Lung (tissue), 12 donors: ENCODE results near the gene GABRB1. TPM values are rescaled to one million over a fixed set of nuclear protein-coding genes. Genes with fewer than 3 reads are reported as not detected.

Source experiments
- ATAC-seq: fragments of 200-7000 bp; cut with Tn5 transposase; one replicate; pipeline ENCODE4 v1.9.1; 2020; ENCODE audit warnings: moderate number of reproducible peaks; ENCODE audit not compliant: insufficient read depth, low FRiP score
- DNase-seq, 3 donors: peaks; one replicate each; pipeline ENCODE4 v3.0.0-alpha.2; 2013 to 2017
- H3K27ac ChIP-seq, 2 donors: one replicate each; pipeline ENCODE4 v1.5.1; 2013; ENCODE audit warnings: mild to moderate bottlenecking in 2 of 2, moderate library complexity in 2 of 2, control low read depth in 1 of 2, inconsistent platforms in 1 of 2, low read depth in 1 of 2, low read length in 1 of 2
- H3K27me3 ChIP-seq, 3 donors: one replicate each; pipeline ENCODE4 v1.5.1; 2013; ENCODE audit warnings: low read length in 2 of 3; ENCODE audit not compliant: control insufficient read depth in 3 of 3, insufficient read depth in 3 of 3
- H3K36me3 ChIP-seq, 4 donors: one replicate each; pipeline ENCODE4 v1.5.1; 2013; ENCODE audit warnings: low read length in 4 of 4, mild to moderate bottlenecking in 1 of 4, moderate library complexity in 1 of 4; ENCODE audit not compliant: control insufficient read depth in 4 of 4, insufficient read depth in 4 of 4
- H3K4me1 ChIP-seq, 5 donors: one replicate each; pipeline ENCODE4 v1.5.1; 2013; ENCODE audit warnings: low read length in 5 of 5, mild to moderate bottlenecking in 2 of 5, moderate library complexity in 1 of 5; ENCODE audit not compliant: control insufficient read depth in 5 of 5, insufficient read depth in 5 of 5
- H3K4me3 ChIP-seq: one replicate; pipeline ENCODE4 v1.5.1; 2013; ENCODE audit warnings: mild to moderate bottlenecking, control low read depth, moderate library complexity
- H3K9ac ChIP-seq, 2 donors: one replicate each; pipeline ENCODE4 v1.5.1; 2013; ENCODE audit warnings: low read length in 2 of 2, control low read depth in 1 of 2; ENCODE audit not compliant: insufficient read depth in 1 of 2
- H3K9me3 ChIP-seq, 4 donors: one replicate each; pipeline ENCODE4 v1.5.1; 2013; ENCODE audit warnings: low read length in 3 of 4, mild to moderate bottlenecking in 1 of 4, moderate library complexity in 1 of 4; ENCODE audit not compliant: control insufficient read depth in 4 of 4, insufficient read depth in 3 of 4
- WGBS, 2 donors: extraction: QIAGEN DNeasy Blood & Tissue Kit; methylation state at CpG; one replicate each; pipeline ENCODE4 v1.1.7; 2013; 5-methylcytosine and 5-hydroxymethylcytosine counted together
- polyA plus RNA-seq, 2 donors: library from polyadenylated mRNA; stranded (reverse); fragments of 200-250 nt; gene quantifications; one replicate each; pipeline ENCODE4 v1.2.1, GENCODE V29; 2013
- total RNA-seq, 2 donors: library from RNA; depleted of rRNA in 1 of 2; stranded (reverse); fragments of >200 nt in 1 of 2; gene quantifications; one replicate each; pipeline ENCODE4 v1.2.1, GENCODE V29; 2014 to 2021
- TF ChIP-seq, protein P1 (sequence below): IDR thresholded peaks from 2 replicates; pipeline ENCODE4 v1.5.1; 2012; ENCODE audit warnings: mild to moderate bottlenecking; ENCODE audit errors: control extremely low read depth, extremely low read depth
- donor health status: control.
- donor health status: control.
- donor health status: Bipolar disorder and iron deficiency.
- donor health status: healthy.
- donor health status: DM: yes; HTN: yes; CAD: no.

GABRB1 gene
- total and polyA plus RNA-seq, 4 donors = 0.34 TPM; not detected in 3

GRCh38 chr4:47061435-47061834 is 30.1 kb downstream of the GABRB1 start:
- no peak overlapping the region for H3K9ac ChIP-seq
- H3K36me3 ChIP-seq = no peaks in the 10 kb centered on the region
- no peaks in the 10 kb centered on the region for H3K9me3 ChIP-seq
- no peak for ATAC-seq
- no peak for DNase-seq
- WGBS, 2 donors = 75 to 78% methylated on average over 3 of the region's 3 CpGs
- H3K27ac ChIP-seq = no peak overlapping the region
- H3K4me3 ChIP-seq = no peak overlapping the region
- TF ChIP-seq, protein P1, sequence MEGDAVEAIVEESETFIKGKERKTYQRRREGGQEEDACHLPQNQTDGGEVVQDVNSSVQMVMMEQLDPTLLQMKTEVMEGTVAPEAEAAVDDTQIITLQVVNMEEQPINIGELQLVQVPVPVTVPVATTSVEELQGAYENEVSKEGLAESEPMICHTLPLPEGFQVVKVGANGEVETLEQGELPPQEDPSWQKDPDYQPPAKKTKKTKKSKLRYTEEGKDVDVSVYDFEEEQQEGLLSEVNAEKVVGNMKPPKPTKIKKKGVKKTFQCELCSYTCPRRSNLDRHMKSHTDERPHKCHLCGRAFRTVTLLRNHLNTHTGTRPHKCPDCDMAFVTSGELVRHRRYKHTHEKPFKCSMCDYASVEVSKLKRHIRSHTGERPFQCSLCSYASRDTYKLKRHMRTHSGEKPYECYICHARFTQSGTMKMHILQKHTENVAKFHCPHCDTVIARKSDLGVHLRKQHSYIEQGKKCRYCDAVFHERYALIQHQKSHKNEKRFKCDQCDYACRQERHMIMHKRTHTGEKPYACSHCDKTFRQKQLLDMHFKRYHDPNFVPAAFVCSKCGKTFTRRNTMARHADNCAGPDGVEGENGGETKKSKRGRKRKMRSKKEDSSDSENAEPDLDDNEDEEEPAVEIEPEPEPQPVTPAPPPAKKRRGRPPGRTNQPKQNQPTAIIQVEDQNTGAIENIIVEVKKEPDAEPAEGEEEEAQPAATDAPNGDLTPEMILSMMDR = no peak
- no peaks in the 10 kb centered on the region for H3K27me3 ChIP-seq
- peaks cover 0 to 12% (median 3%) of the 10 kb centered on the region in 5 donors for H3K4me1 ChIP-seq

DNA sequence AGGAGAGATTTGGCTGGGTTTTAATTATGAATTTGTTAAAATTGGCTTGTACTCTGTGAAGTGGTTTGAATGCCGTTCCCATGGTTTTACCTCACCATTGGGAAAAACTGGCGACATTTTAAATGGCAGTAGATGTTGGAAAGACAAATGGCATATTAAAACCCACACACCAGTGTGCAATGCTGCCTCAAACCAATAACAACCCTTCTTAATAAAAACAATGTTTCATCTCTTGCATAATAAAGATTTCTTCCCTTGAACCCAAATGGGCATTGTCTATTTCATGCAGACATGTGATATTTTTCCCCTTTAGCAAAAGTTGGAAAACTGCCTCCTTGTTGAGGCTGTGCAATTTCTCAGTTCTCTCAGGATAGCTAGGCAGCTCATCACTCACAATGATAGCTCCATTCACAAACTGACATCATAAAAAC is 33.7 kb downstream of the GABRB1 start:
- no peak for ATAC-seq
- TF ChIP-seq, protein P1 = no peak
- no peak overlapping the region for H3K4me3 ChIP-seq
- WGBS, 2 donors = 74 to 90% methylated on average over 2 of the region's 2 CpGs
- DNase-seq = peak in 2 of 3 donors; percentile 47 to 82
- no peaks in the 10 kb centered on the region for H3K9me3 ChIP-seq
- H3K9ac ChIP-seq = no peak overlapping the region
- no peaks in the 10 kb centered on the region for H3K27me3 ChIP-seq
- H3K27ac ChIP-seq = no peak overlapping the region
- H3K4me1 ChIP-seq = peaks cover 0 to 15% (median 0%) of the 10 kb centered on the region in 5 donors
- no peaks in the 10 kb centered on the region for H3K36me3 ChIP-seq

GRCh38 chr4:47068986-47069385 is 37.6 kb downstream of the GABRB1 start:
- TF ChIP-seq, protein P1 = no peak

GRCh38 chr4:47071901-47072341 is 40.6 kb downstream of the GABRB1 start:
- H3K9ac ChIP-seq = no peak overlapping the region
- ATAC-seq = no peak
- peak in 1 of 3 donors; percentile 33 for DNase-seq
- H3K4me3 ChIP-seq = no peak overlapping the region
- no peaks in the 10 kb centered on the region for H3K9me3 ChIP-seq
- H3K27ac ChIP-seq = no peak overlapping the region
- no peaks in the 10 kb centered on the region for H3K36me3 ChIP-seq
- WGBS, 2 donors = 27 to 52% methylated on average over 1 of the region's 1 CpG
- no peaks in the 10 kb centered on the region for H3K27me3 ChIP-seq
- H3K4me1 ChIP-seq = peaks cover 0 to 7% (median 0%) of the 10 kb centered on the region in 5 donors
- TF ChIP-seq, protein P1 = no peak

More at GRCh38 chr4:47068986-47069385, 37.6 kb downstream of the GABRB1 start:
- H3K9ac ChIP-seq = no peak overlapping the region
- ATAC-seq (no peak), DNase-seq (no peak)
- no peak overlapping the region for H3K27ac ChIP-seq
- WGBS, 2 donors = 45 to 57% methylated on average over 1 of the region's 1 CpG
- H3K4me1 ChIP-seq = peaks cover 0 to 19% (median 0%) of the 10 kb centered on the region in 5 donors
- no peaks in the 10 kb centered on the region for H3K9me3 ChIP-seq
- no peaks in the 10 kb centered on the region for H3K36me3 ChIP-seq
- no peak overlapping the region for H3K4me3 ChIP-seq
- H3K27me3 ChIP-seq = no peaks in the 10 kb centered on the region
